GM21825 (cell line): Measurements from ENCODE around the gene ABCA2.

Experiments
- ATAC-seq: cut with Tn5 transposase; IDR thresholded peaks from one replicate; pipeline ENCODE4 v1.9.1; 2021; ENCODE audit warnings: mild to moderate bottlenecking, moderate library complexity; ENCODE audit not compliant: unreplicated experiment

ABCA2 gene, protein sequence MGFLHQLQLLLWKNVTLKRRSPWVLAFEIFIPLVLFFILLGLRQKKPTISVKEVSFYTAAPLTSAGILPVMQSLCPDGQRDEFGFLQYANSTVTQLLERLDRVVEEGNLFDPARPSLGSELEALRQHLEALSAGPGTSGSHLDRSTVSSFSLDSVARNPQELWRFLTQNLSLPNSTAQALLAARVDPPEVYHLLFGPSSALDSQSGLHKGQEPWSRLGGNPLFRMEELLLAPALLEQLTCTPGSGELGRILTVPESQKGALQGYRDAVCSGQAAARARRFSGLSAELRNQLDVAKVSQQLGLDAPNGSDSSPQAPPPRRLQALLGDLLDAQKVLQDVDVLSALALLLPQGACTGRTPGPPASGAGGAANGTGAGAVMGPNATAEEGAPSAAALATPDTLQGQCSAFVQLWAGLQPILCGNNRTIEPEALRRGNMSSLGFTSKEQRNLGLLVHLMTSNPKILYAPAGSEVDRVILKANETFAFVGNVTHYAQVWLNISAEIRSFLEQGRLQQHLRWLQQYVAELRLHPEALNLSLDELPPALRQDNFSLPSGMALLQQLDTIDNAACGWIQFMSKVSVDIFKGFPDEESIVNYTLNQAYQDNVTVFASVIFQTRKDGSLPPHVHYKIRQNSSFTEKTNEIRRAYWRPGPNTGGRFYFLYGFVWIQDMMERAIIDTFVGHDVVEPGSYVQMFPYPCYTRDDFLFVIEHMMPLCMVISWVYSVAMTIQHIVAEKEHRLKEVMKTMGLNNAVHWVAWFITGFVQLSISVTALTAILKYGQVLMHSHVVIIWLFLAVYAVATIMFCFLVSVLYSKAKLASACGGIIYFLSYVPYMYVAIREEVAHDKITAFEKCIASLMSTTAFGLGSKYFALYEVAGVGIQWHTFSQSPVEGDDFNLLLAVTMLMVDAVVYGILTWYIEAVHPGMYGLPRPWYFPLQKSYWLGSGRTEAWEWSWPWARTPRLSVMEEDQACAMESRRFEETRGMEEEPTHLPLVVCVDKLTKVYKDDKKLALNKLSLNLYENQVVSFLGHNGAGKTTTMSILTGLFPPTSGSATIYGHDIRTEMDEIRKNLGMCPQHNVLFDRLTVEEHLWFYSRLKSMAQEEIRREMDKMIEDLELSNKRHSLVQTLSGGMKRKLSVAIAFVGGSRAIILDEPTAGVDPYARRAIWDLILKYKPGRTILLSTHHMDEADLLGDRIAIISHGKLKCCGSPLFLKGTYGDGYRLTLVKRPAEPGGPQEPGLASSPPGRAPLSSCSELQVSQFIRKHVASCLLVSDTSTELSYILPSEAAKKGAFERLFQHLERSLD (N-terminal part only)

GRCh38 chr9:137027369-137028262 lies at the start of gene ABCA2:
ABCA2 (minus strand) TSS chr9:137028237; CDS start chr9:137028140, 97 bp downstream.
- no peak for ATAC-seq

DNA sequence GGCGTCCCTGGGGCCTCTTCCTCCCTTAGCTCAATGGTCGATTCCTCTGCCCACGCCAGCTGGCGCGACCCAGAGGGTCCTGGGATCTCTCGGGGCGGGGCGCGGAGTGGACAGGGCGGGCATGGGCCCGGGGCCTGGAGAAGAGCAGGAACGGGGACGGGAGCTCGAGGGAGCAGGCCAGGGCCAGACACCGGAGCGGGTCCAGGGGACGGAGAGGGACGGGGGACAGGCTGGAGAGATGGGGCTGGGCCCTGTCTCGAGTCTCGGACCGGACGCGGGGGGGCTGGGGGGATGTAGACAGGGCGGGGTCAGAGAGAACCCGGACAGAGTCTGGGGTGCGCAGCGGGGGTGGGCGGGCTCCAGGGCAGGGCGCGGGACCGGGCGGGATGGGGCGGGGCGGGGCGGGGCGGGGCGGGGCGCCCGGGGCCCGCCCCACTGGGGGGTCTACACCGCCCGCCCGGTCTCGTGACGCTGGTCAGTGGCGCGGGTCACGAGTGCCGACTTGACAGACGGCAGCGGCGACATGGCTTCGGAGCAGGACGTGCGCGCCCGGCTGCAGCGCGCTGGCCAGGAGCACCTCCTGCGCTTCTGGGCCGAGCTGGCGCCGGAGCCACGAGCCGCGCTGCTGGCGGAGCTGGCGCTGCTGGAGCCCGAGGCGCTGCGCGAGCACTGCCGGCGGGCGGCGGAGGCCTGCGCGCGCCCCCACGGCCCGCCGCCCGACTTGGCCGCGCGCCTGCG lies 49.1 kb upstream of the ABCA2 start, which contains the start of gene UAP1L1:
UAP1L1 (plus strand) TSS at position 508 of the 738 bp plus-strand sequence; CDS start at position 524, 16 bp downstream.
- ATAC-seq = no peak

DNA sequence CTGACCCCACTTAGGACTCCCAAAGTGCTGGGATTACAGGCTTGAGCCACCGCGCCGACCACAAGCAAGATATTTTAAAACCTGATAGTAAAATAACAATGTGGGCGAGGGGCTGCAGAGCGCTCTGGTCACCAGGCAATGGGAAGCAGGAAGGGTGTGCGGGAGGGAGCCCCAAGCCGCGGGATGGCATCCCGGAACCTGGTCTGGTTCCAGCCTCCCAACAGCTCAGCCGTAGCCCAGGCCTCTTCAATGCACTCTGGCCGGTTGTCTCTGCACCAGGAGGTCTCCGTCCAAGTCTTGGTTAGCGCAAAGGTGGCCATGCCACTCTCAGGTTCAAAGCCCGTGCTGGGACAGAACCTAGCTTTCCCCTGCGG lies 48.6 kb upstream of the ABCA2 start:
- no peak for ATAC-seq

DNA sequence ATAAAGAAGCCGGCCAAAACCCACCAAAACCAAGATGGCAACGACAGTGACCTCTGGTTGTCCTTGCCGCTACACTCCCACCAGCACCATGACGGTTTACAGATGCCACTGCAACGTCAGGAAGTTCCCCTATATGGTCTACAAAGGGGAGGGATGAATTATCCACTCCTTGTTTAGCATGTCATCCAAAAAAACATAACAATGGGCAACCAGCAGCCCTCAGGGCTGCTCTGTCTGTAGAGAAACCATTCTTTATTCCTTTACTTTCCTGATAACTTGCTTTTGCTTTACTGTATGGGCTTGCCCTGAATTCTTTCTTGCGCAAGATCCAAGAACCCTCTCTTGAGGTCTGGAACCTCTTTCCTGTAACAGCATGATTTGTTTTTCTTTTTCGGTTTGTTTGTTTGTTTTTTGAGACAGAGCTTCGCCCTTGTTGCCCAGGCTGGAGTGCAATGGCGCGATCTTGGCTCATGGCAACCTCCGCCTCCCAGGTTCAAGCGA lies 47.3 kb upstream of the ABCA2 start:
- no peak for ATAC-seq

- no peak for ATAC-seq
These were observed 46.7 kb upstream of the ABCA2 start for GRCh38 chr9:137074657-137075274.

DNA sequence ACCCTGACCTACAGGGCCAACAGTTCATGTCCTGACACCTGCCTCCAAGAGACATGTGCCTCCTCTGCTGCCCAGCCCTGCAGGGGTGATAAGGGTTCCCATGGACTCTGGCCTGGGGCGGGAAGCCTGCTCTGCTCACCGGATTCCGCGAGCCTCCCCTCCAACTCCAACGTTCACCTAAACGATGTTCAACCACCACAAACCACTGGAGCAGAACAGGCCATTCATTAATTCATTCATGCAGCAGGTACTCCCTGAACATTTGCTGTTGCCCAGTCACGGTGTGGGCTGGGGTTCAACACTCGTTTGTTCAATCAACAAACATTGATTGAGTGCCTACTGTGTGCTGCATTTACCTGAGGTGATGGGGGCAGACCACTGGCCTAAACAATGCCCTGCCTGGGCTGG lies 46.0 kb upstream of the ABCA2 start:
- no peak for ATAC-seq

DNA sequence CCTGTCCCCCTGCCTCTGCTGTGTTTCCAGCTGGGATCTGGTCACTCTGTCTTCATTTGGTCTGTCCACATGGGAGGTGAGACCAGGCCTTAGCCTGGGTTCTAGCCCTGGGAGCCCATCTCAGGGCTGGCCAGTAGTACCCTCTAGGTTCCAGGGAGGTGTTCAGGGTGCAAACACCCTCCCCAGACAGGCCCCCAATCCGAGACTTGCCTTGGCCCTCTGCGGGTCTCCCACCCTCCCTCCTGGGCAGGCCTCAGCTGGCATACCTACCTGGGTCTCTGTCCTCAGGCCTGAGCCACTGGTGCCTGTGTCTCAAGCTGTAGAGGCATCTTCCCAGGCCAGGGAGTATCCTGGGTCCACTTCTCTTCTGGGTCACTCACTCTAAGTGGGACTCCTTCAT lies 43.2 kb upstream of the ABCA2 start:
- no peak for ATAC-seq

- ATAC-seq = peak; percentile 3
These were observed 42.9 kb upstream of the ABCA2 start for GRCh38 chr9:137070906-137071275.

GRCh38 chr9:137070201-137070905 lies 42.3 kb upstream of the ABCA2 start, which contains the start of gene SAPCD2:
SAPCD2 (minus strand) TSS chr9:137070557; CDS start chr9:137070460, 97 bp downstream.
- ATAC-seq = peak; percentile 56

DNA sequence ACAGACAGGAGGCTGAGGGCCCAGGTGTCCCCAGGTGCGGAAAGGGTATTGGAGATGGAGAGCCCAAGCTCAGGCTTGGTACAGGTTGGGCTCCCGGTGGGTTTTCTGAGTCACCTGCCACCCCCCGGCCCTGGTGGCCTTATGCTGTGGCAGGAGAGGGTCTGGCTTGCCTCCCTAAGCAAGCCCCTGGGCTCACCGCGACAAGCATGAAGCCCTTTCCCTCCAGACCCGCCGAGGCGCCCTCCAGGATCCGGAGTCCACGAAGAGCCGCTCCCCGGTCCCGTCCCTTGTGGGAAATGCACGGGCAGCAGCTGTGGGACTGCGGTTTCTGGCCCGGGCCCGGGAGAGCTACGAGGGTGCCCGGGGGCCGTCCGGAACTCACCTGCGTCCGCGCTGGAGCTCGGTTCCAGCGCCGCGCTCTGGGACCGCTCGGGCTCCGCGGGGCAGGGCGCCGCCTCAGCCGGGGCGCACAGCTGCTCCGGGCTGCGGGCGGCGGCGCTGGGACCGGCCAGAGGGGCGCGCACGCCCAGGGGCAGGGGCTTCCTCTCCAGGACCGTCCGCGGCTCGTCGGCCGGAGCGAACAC lies 41.6 kb upstream of the ABCA2 start:
- peak; percentile 8 for ATAC-seq

GRCh38 chr9:137068539-137069507 lies 40.8 kb upstream of the ABCA2 start:
- ATAC-seq = no peak

GRCh38 chr9:137067860-137068538 lies 40.0 kb upstream of the ABCA2 start:
- ATAC-seq = peak; percentile 30

- no peak for ATAC-seq
These were observed 38.2 kb upstream of the ABCA2 start for GRCh38 chr9:137066096-137066861.

- no peak for ATAC-seq
These were observed 37.4 kb upstream of the ABCA2 start for GRCh38 chr9:137065336-137065967.

GRCh38 chr9:137064880-137065164 lies 36.8 kb upstream of the ABCA2 start:
- no peak for ATAC-seq
